IMR-90 (cell line): ENCODE results near the gene AHSG. TPM values are rescaled to one million over a fixed set of nuclear protein-coding genes. Genes with fewer than 3 reads are reported as not detected.

Experiments
- ATAC-seq: fragments of 200-7000 bp; cut with Tn5 transposase; 2 replicates; pipeline ENCODE4 v1.9.1; 2020; ENCODE audit warnings: low read depth, mild to moderate bottlenecking, moderate library complexity
- BruUV-seq: library from RNA; stranded (reverse); fragments of 400-500 nt; replicated peaks from 2 replicates; lab custom pipeline; 2021; lab: Mats Ljungman, UMichigan
- CTCF ChIA-PET: fragments of 300-600 bp; formaldehyde crosslinking; extraction: SDS; loops from one replicate; lab custom pipeline; 2021; ENCODE audit warnings: antibody characterized with exemption; lab: Yijun Ruan, JAX
- POLR2A ChIA-PET: fragments of 300-600 bp; sonication (Branson Sonifier 250); formaldehyde crosslinking; loops from one replicate; lab custom pipeline; 2022; ENCODE audit warnings: antibody characterized with exemption; ENCODE audit not compliant: unreplicated experiment; lab: Charles Lee
- DNase-seq: peaks from one replicate; pipeline ENCODE4 v3.0.0; 2013
- H2AFZ ChIP-seq: replicated peaks from 2 replicates; pipeline ENCODE3; 2013; ENCODE audit warnings: low read length, mild to moderate bottlenecking; ENCODE audit not compliant: poor library complexity
- H2AK5ac ChIP-seq: 2 replicates; pipeline ENCODE4 v1.6.1; 2013; ENCODE audit warnings: low read depth, low read length, inconsistent platforms
- H2AK9ac ChIP-seq: replicated peaks from 2 replicates; pipeline ENCODE3; 2013; ENCODE audit warnings: mild to moderate bottlenecking, low read depth, low read length, moderate library complexity; ENCODE audit not compliant: poor library complexity
- H2BK120ac ChIP-seq: 2 replicates; pipeline ENCODE4 v1.6.1; 2013; ENCODE audit warnings: low read depth, low read length, inconsistent platforms
- H2BK15ac ChIP-seq: 3 replicates; pipeline ENCODE4 v1.6.1; 2013; ENCODE audit warnings: low read depth, low read length, inconsistent platforms
- H2BK20ac ChIP-seq: 2 replicates; pipeline ENCODE4 v1.6.1; 2013; ENCODE audit warnings: low read depth, mild to moderate bottlenecking, inconsistent platforms, low read length, moderate library complexity
- H2BK5ac ChIP-seq: 2 replicates; pipeline ENCODE4 v1.6.1; 2013; ENCODE audit warnings: mild to moderate bottlenecking, low read depth, low read length, inconsistent platforms; ENCODE audit not compliant: poor library complexity, severe bottlenecking
- H3K14ac ChIP-seq: replicated peaks from 2 replicates; pipeline ENCODE4 v1.6.1; 2013; ENCODE audit warnings: low read depth, low read length, inconsistent platforms
- H3K18ac ChIP-seq: 2 replicates; pipeline ENCODE4 v1.6.1; 2013; ENCODE audit warnings: low read depth, low read length, control low read depth
- H3K23ac ChIP-seq: 2 replicates; pipeline ENCODE4 v1.6.1; 2013; ENCODE audit warnings: low read depth, low read length, inconsistent platforms
- H3K27ac ChIP-seq: 2 replicates; pipeline ENCODE4 v1.5.1; 2013; ENCODE audit warnings: mild to moderate bottlenecking, control low read depth, low read length; ENCODE audit not compliant: insufficient read depth
- H3K27me3 ChIP-seq: 2 replicates; pipeline ENCODE4 v1.6.1; 2013; ENCODE audit warnings: low read length; ENCODE audit not compliant: control insufficient read depth, insufficient read depth
- H3K36me3 ChIP-seq: 2 replicates; pipeline ENCODE4 v1.6.1; 2013; ENCODE audit warnings: low read length, mixed read lengths; ENCODE audit not compliant: control insufficient read depth, insufficient read depth
- H3K4ac ChIP-seq: 2 replicates; pipeline ENCODE4 v1.6.1; 2013; ENCODE audit warnings: low read depth, low read length, inconsistent platforms
- H3K4me1 ChIP-seq: 2 replicates; pipeline ENCODE4 v1.6.1; 2013; ENCODE audit warnings: low read length, mixed read lengths; ENCODE audit not compliant: control insufficient read depth, insufficient read depth
- H3K4me2 ChIP-seq: 2 replicates; pipeline ENCODE4 v1.6.1; 2013; ENCODE audit warnings: low read depth, mild to moderate bottlenecking, control low read depth, low read length, moderate library complexity
- H3K4me3 ChIP-seq: 2 replicates; pipeline ENCODE4 v1.5.1; 2013; ENCODE audit warnings: low read depth, mild to moderate bottlenecking, control low read depth, low read length, moderate library complexity; ENCODE audit not compliant: insufficient read depth
- H3K56ac ChIP-seq: 2 replicates; pipeline ENCODE4 v1.6.1; 2013; ENCODE audit warnings: low read length, inconsistent platforms; ENCODE audit not compliant: insufficient read depth; ENCODE audit errors: extremely low read depth
- H3K79me1 ChIP-seq, 2 experiments: 2 replicates each; pipeline ENCODE4 v1.6.1; 2013; ENCODE audit warnings: low read length in 2 of 2, inconsistent platforms in 1 of 2, low read depth in 1 of 2
- H3K9ac ChIP-seq: 2 replicates; pipeline ENCODE4 v1.6.1; 2013; ENCODE audit warnings: low read depth, low read length, control low read depth
- H3K9me1 ChIP-seq: 2 replicates; pipeline ENCODE4 v1.6.1; 2013; ENCODE audit warnings: low read length, inconsistent platforms; ENCODE audit not compliant: insufficient read depth
- H3K9me3 ChIP-seq: 2 replicates; pipeline ENCODE4 v1.6.1; 2013; ENCODE audit warnings: low read length; ENCODE audit not compliant: control insufficient read depth, insufficient read depth
- H4K20me1 ChIP-seq: 2 replicates; pipeline ENCODE4 v1.6.1; 2013; ENCODE audit warnings: low read length, inconsistent platforms; ENCODE audit not compliant: insufficient read depth
- H4K5ac ChIP-seq: 2 replicates; pipeline ENCODE4 v1.6.1; 2013; ENCODE audit warnings: mild to moderate bottlenecking, low read depth, low read length, control low read depth
- H4K8ac ChIP-seq, 2 experiments: 2 replicates each; pipeline ENCODE4 v1.6.1; 2013; ENCODE audit warnings: low read depth in 2 of 2, low read length in 2 of 2, control low read depth in 1 of 2, inconsistent platforms in 1 of 2
- H4K91ac ChIP-seq: 2 replicates; pipeline ENCODE4 v1.6.1; 2013; ENCODE audit warnings: low read depth, low read length, inconsistent platforms; ENCODE audit not compliant: insufficient read depth
- BHLHE40 ChIP-seq: fragments of 150-350 bp; IDR thresholded peaks from 2 replicates; pipeline ENCODE4 v1.6.1; 2016; ENCODE audit warnings: mild to moderate bottlenecking, low read depth, low read length
- CEBPB ChIP-seq: IDR thresholded peaks from 2 replicates; pipeline ENCODE4 v1.6.1; 2012; ENCODE audit warnings: low read depth, low read length, improper control_type of control experiment
- CHD1 ChIP-seq: IDR thresholded peaks from 2 replicates; pipeline ENCODE4 v1.6.1; 2012; ENCODE audit warnings: low read depth, low read length, improper control_type of control experiment
- FOS ChIP-seq: fragments of 150-350 bp; IDR thresholded peaks from 2 replicates; pipeline ENCODE4 v1.6.1; 2016; ENCODE audit warnings: low read depth, low read length
- MAFK ChIP-seq: IDR thresholded peaks from 2 replicates; pipeline ENCODE4 v1.6.1; 2012; ENCODE audit warnings: low read depth, low read length, improper control_type of control experiment
- MAZ ChIP-seq: IDR thresholded peaks from 2 replicates; pipeline ENCODE4 v1.6.1; 2012; ENCODE audit warnings: low read depth, mild to moderate bottlenecking, low read length, improper control_type of control experiment, moderate library complexity, borderline replicate concordance
- MXI1 ChIP-seq: IDR thresholded peaks from 2 replicates; pipeline ENCODE4 v1.6.1; 2012; ENCODE audit warnings: low read depth, mild to moderate bottlenecking, low read length, moderate library complexity, borderline replicate concordance
- NFE2L2 ChIP-seq: fragments of 150-350 bp; IDR thresholded peaks from 2 replicates; pipeline ENCODE4 v1.6.1; 2016; ENCODE audit warnings: low read depth, mild to moderate bottlenecking, low read length
- POLR2A ChIP-seq: IDR thresholded peaks from 2 replicates; pipeline ENCODE4 v1.6.1; 2012; ENCODE audit warnings: mild to moderate bottlenecking, low read depth, low read length
- RAD21 ChIP-seq: IDR thresholded peaks from 2 replicates; pipeline ENCODE4 v1.6.1; 2012; ENCODE audit warnings: low read length, improper control_type of control experiment
- RCOR1 ChIP-seq: IDR thresholded peaks from 2 replicates; pipeline ENCODE4 v1.6.1; 2012; ENCODE audit warnings: mild to moderate bottlenecking, low read length, improper control_type of control experiment; ENCODE audit not compliant: insufficient replicate concordance
- RFX5 ChIP-seq: IDR thresholded peaks from 2 replicates; pipeline ENCODE4 v1.8.0; 2012; ENCODE audit warnings: low read depth, mild to moderate bottlenecking, low read length, moderate library complexity
- SMC3 ChIP-seq: fragments of 150-350 bp; IDR thresholded peaks from 2 replicates; pipeline ENCODE4 v1.6.1; 2016; ENCODE audit warnings: low read depth, mild to moderate bottlenecking, antibody characterized with exemption, low read length, moderate library complexity
- WGBS, 2 experiments: methylation state at CpG; one replicate each; pipeline versions ENCODE4 v1.1.5 to v1.1.7; 2013; ENCODE audit warnings: missing lambda C conversion rate in 2 of 2; ENCODE audit not compliant: insufficient read length in 1 of 2; ENCODE audit errors: extremely low coverage in 2 of 2; 5-methylcytosine and 5-hydroxymethylcytosine counted together
- dilution Hi-C: fragments of 300-500 bp; cut with HindIII; formaldehyde crosslinking; loops from one replicate; pipeline ENCODE4 v1.14.3; 2018; ENCODE audit warnings: low sequenced_read_pairs; ENCODE audit not compliant: unreplicated experiment
- in situ Hi-C: fragments of 300-500 bp; cut with MboI; formaldehyde crosslinking; loops from 3 replicates; pipeline ENCODE4 v1.14.3; 2019; ENCODE audit warnings: low sequenced_read_pairs, inconsistent platforms, mixed read lengths
- intact Hi-C: fragments of 100-400 bp; cut with micrococcal nuclease; formaldehyde crosslinking; loops from 2 replicates; pipeline ENCODE4 v1.10.0; 2022
- polyA plus RNA-seq, 3 experiments: library from polyadenylated mRNA; depleted of rRNA; stranded (reverse); fragments of >200 nt; gene quantifications; 2 replicates each; pipeline ENCODE4 v1.2.3, GENCODE V29; 2012; ENCODE audit warnings: low replicate concordance in 1 of 3
- total RNA-seq: library from RNA; depleted of rRNA; stranded (reverse); fragments of >200 nt; gene quantifications from 2 replicates; pipeline ENCODE4 v1.2.3, GENCODE V29; 2012
- TF ChIP-seq, protein P1 (sequence below): fragments of 150-350 bp; IDR thresholded peaks from 2 replicates; pipeline ENCODE4 v1.6.1; 2016; ENCODE audit warnings: low read depth, mild to moderate bottlenecking, low read length, moderate library complexity, borderline replicate concordance
- TF ChIP-seq, protein P2 (sequence below): fragments of 150-350 bp; IDR thresholded peaks from 2 replicates; pipeline ENCODE4 v1.6.1; 2017; ENCODE audit warnings: mild to moderate bottlenecking, antibody characterized with exemption, low read length, low read depth

AHSG gene
- total and polyA plus RNA-seq, 2 of the 4 experiments (the other 2 are of a cell fraction), result not detected

DNA sequence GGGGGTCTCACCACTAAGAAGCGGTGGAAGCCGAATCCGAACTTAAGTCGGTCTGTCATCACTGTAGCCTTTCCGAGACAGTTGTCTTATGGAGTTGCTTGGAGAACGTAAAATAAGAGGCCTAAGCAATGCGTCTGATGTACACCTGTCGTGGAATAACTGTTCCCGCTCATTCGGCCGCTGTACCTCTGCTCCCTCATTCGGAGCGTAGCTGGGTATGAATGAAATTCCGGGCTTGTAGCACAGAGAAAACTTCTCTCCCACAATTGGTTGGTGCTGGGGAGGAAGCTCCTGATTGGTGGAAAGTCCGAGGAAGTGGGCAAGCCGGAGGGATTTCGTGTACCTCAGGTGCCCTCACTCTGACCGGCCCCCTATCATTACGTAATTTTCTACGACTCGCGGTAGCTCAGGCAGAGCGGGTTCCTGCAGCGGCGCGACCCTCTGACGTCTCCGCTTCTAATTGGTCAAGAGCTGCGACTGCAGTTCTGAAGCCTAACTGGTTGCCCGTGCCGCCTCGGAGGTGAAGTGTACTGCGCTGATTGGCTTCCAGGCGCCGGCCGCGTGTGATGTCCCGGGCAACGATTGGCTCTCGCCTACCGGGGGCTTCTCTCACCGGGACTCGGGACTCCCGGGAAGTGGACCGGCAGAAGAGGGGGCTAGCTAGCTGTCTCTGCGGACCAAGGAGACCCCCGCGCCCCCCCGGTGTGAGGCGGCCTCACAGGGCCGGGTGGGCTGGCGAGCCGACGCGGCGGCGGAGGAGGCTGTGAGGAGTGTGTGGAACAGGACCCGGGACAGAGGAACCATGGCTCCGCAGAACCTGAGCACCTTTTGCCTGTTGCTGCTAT is 42.5 kb upstream of the AHSG start, which contains the start of gene DNAJB11:
DNAJB11 (plus strand) TSS at position 625 of the 845 bp plus-strand sequence; CDS start at position 803, 178 bp downstream.
- Histone ChIP-seq H4K8ac (peak within 1 kb of the TSS; percentile 39 to 80), H2AK5ac (no peak within 1 kb of the TSS; the same call in none of the 2 replicates), H3K9me1 (0 out of 2 replicates have a peak, but pooled peaks cover 2% of the 10 kb centered on the region), H3K27ac (peak within 1 kb of the TSS; percentile 58), H4K91ac (0 out of 2 replicates have a peak within 1 kb of the TSS, but pooled peaks have one; percentile 9), H3K18ac (no peak within 1 kb of the TSS), H3K9me3 (no peaks in the 10 kb centered on the region), H3K4me3 (peak within 1 kb of the TSS; percentile 81), H2BK5ac (peak within 1 kb of the TSS; percentile 51), H3K14ac (peak within 1 kb of the TSS; percentile 72), H2AK9ac (peak within 1 kb of the TSS; percentile 93), H4K20me1 (no peaks in the 10 kb centered on the region), H2BK15ac (no peak within 1 kb of the TSS), H3K36me3 (peaks cover 2% of the 10 kb centered on the region), H3K9ac (peak within 1 kb of the TSS; percentile 61), H4K5ac (peak within 1 kb of the TSS; percentile 28), H3K27me3 (no peaks in the 10 kb centered on the region), H2BK20ac (no peak within 1 kb of the TSS), H3K4ac (peak within 1 kb of the TSS; percentile 75), H3K79me1 (peaks cover 17 to 41% of the 10 kb centered on the region in 2 experiments), H3K56ac (0 out of 2 replicates have a peak within 1 kb of the TSS, but pooled peaks have one; percentile 18), H2BK120ac (no peak within 1 kb of the TSS), H2AFZ (peak within 1 kb of the TSS; percentile 100), H3K23ac (peak within 1 kb of the TSS; percentile 65), H3K4me1 (peaks cover 6% of the 10 kb centered on the region; the same call in 1 of the 2 replicates), H3K4me2 (peak within 1 kb of the TSS; percentile 100)
- ATAC-seq (peak; percentile 91), DNase-seq (peak; percentile 100)
- POLR2A ChIA-PET, result interaction anchor here (0.7 kb wide), 1 partner anchor 12 kb away, joined by 4 read pairs; no protein-coding TSS in a partner anchor
- dilution Hi-C loops (no loop called here), intact Hi-C loops (loop anchor here (10.0 kb wide), 1 partner anchor 214 kb away; the partner anchor contains the start of gene EIF4A2), in situ Hi-C loops (no loop called here)
- no TSS peak for BruUV-seq
- WGBS, 2 experiments, result 0% methylated on average over 34 of the region's 59 CpGs; no CpG with 5 or more reads in 1 of the 2 experiments
- CTCF ChIA-PET, result interaction anchor here (1.0 kb wide), 1 partner anchor 47 kb away, joined by 5 read pairs; no protein-coding TSS in a partner anchor
- TF ChIP-seq POLR2A (peak; percentile 88), NFE2L2 (peak; percentile 3; the same call in 1 of the 2 replicates), RAD21 (no peak), FOS (peak; percentile 53; the same call in 1 of the 2 replicates), MXI1 (peak; percentile 64; the same call in 1 of the 2 replicates), BHLHE40 (peak; percentile 58; the same call in 1 of the 2 replicates), CEBPB (peak; percentile 97), MAFK (no peak), CHD1 (no peak), SMC3 (no peak), RFX5 (peak; percentile 73), RCOR1 (no peak), MAZ (peak; percentile 95)
- TF ChIP-seq, protein P1, sequence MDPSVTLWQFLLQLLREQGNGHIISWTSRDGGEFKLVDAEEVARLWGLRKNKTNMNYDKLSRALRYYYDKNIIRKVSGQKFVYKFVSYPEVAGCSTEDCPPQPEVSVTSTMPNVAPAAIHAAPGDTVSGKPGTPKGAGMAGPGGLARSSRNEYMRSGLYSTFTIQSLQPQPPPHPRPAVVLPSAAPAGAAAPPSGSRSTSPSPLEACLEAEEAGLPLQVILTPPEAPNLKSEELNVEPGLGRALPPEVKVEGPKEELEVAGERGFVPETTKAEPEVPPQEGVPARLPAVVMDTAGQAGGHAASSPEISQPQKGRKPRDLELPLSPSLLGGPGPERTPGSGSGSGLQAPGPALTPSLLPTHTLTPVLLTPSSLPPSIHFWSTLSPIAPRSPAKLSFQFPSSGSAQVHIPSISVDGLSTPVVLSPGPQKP, result no peak
- TF ChIP-seq, protein P2, sequence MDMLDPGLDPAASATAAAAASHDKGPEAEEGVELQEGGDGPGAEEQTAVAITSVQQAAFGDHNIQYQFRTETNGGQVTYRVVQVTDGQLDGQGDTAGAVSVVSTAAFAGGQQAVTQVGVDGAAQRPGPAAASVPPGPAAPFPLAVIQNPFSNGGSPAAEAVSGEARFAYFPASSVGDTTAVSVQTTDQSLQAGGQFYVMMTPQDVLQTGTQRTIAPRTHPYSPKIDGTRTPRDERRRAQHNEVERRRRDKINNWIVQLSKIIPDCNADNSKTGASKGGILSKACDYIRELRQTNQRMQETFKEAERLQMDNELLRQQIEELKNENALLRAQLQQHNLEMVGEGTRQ, result peak; percentile 36; the same call in 1 of the 2 replicates
